Tibial nerve (tissue), 4 donors: ENCODE results near the gene AGRP. TPM values are rescaled to one million over a fixed set of nuclear protein-coding genes. Genes with fewer than 3 reads are reported as not detected.

Experiments used
- DNase-seq, 2 donors: peaks; one replicate each; pipeline ENCODE4 v3.0.0-alpha.2; 2019; ENCODE audit warnings: low spot score in 2 of 2
- H3K27ac ChIP-seq, 4 donors: fragments of 200-600 bp; sonication (generic) in 3 of 4; one replicate each; pipeline ENCODE4 v1.5.1; 2017 to 2019; ENCODE audit warnings: mild to moderate bottlenecking in 1 of 4
- H3K27me3 ChIP-seq, 2 donors: fragments of 200-600 bp; sonication (generic) in 1 of 2; one replicate each; pipeline versions ENCODE4 v1.5.1 to v1.6.0; 2017 to 2019
- H3K36me3 ChIP-seq, 3 donors: fragments of 200-600 bp; sonication (generic); one replicate each; pipeline ENCODE4 v1.5.1; 2018 to 2019
- H3K4me1 ChIP-seq, 4 donors: fragments of 200-600 bp; sonication (generic) in 3 of 4; one replicate each; pipeline ENCODE4 v1.5.1; 2017 to 2019
- H3K4me3 ChIP-seq, 4 donors: fragments of 200-600 bp; sonication (generic) in 3 of 4; one replicate each; pipeline ENCODE4 v1.5.1; 2017 to 2019; ENCODE audit warnings: mild to moderate bottlenecking in 1 of 4, moderate library complexity in 1 of 4
- H3K9me3 ChIP-seq, 4 donors: fragments of 200-600 bp; sonication (generic) in 3 of 4; one replicate each; pipeline ENCODE4 v1.5.1; 2017 to 2019
- EP300 ChIP-seq, 2 donors: sonication (generic); formaldehyde crosslinking; IDR thresholded peaks; one replicate each; pipeline ENCODE4 v1.6.1; 2017; ENCODE audit warnings: antibody characterized with exemption in 2 of 2, mild to moderate bottlenecking in 1 of 2
- POLR2A ChIP-seq, 2 donors: fragments of 450-650 bp; IDR thresholded peaks; one replicate each; pipeline ENCODE4 v1.6.1; 2017; ENCODE audit warnings: antibody characterized with exemption in 2 of 2, mild to moderate bottlenecking in 2 of 2, moderate library complexity in 2 of 2
- WGBS, 2 donors: methylation state at CpG; one replicate each; pipeline ENCODE4 v1.1.5; 2018; 5-methylcytosine and 5-hydroxymethylcytosine counted together
- total RNA-seq, 4 donors: library from RNA; depleted of rRNA; stranded (reverse); fragments of >200 nt; gene quantifications; one replicate each; pipeline ENCODE4 v1.1.0, GENCODE V29; 2016
- TF ChIP-seq, protein P1 (sequence below), 5 experiments: fragments of 200-600 bp in 3 of 5; fragments of 450-650 bp in 2 of 5; sonication (generic) in 3 of 5; IDR thresholded peaks; one replicate each; pipeline ENCODE4 v1.5.1; 2016 to 2019; ENCODE audit warnings: antibody characterized with exemption in 5 of 5, mild to moderate bottlenecking in 3 of 5, moderate library complexity in 2 of 5

Gene AGRP
- total RNA-seq, 4 donors from 2014 or later: not detected

- peaks cover 8 to 92% (median 72%) of the 10 kb centered on the region in 4 donors for H3K4me1 ChIP-seq
- peak overlapping the region in 3 of 4 donors; percentile 6 to 81 (median 36) for H3K27ac ChIP-seq
- H3K9me3 ChIP-seq: no peaks in the 10 kb centered on the region
- no peak for DNase-seq
- 79 to 83% methylated on average over 8 of the region's 8 CpGs for WGBS, 2 donors
- H3K4me3 ChIP-seq: no peak overlapping the region
- TF ChIP-seq POLR2A (IDR thresholded peaks at IDR 0.05) (no peak), EP300 (IDR thresholded peaks at IDR 0.05) (no peak)
- TF ChIP-seq, protein P1, sequence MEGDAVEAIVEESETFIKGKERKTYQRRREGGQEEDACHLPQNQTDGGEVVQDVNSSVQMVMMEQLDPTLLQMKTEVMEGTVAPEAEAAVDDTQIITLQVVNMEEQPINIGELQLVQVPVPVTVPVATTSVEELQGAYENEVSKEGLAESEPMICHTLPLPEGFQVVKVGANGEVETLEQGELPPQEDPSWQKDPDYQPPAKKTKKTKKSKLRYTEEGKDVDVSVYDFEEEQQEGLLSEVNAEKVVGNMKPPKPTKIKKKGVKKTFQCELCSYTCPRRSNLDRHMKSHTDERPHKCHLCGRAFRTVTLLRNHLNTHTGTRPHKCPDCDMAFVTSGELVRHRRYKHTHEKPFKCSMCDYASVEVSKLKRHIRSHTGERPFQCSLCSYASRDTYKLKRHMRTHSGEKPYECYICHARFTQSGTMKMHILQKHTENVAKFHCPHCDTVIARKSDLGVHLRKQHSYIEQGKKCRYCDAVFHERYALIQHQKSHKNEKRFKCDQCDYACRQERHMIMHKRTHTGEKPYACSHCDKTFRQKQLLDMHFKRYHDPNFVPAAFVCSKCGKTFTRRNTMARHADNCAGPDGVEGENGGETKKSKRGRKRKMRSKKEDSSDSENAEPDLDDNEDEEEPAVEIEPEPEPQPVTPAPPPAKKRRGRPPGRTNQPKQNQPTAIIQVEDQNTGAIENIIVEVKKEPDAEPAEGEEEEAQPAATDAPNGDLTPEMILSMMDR (IDR thresholded peaks at IDR 0.05): no peak
- no peaks in the 10 kb centered on the region for H3K27me3 ChIP-seq
- H3K36me3 ChIP-seq: no peaks in the 10 kb centered on the region
Observed at GRCh38 chr16:67461600-67462278, 21.6 kb downstream of the AGRP start.

DNA sequence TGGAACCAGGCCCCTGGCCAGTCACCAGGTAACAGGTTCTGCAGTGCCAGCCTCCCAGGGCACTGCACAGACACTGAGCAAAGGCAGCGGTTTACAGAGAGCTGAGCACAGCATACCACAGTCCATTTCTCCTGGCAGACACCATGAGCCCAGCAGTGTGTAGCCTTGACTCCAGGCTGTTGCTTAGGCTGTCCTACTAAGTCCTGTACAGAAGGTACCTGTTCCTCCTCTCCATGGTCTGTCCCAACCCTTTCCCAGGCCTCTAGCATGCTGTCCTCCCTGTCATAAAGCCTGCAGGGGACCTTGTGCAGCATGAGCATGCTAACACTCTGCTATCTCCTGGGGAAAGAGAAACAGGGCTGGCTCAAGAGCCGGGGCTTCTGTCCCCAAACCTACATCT lies 22.4 kb downstream of the AGRP start:
- Histone ChIP-seq H3K27ac (peak overlapping the region in 3 of 4 donors; percentile 78 to 81 (median 78)), H3K4me3 (no peak overlapping the region), H3K9me3 (no peaks in the 10 kb centered on the region), H3K27me3 (no peaks in the 10 kb centered on the region), H3K4me1 (peaks cover 8 to 98% (median 79%) of the 10 kb centered on the region in 4 donors), H3K36me3 (no peaks in the 10 kb centered on the region)
- no peak for TF ChIP-seq POLR2A (IDR thresholded peaks at IDR 0.05)
- TF ChIP-seq EP300 (IDR thresholded peaks at IDR 0.05): no peak
- TF ChIP-seq, protein P1 (IDR thresholded peaks at IDR 0.05): no peak
- 71 to 95% methylated on average over 2 of the region's 2 CpGs for WGBS, 2 donors
- DNase-seq: no peak

GRCh38 chr16:67460168-67460567 lies 23.2 kb downstream of the AGRP start:
- H3K9me3 ChIP-seq: no peaks in the 10 kb centered on the region
- H3K36me3 ChIP-seq: no peaks in the 10 kb centered on the region
- no peaks in the 10 kb centered on the region for H3K27me3 ChIP-seq
- 64 to 76% methylated on average over 4 to 5 of the region's 5 CpGs for WGBS, 2 donors
- no peak for TF ChIP-seq EP300 (IDR thresholded peaks at IDR 0.05)
- TF ChIP-seq, protein P1 (IDR thresholded peaks at IDR 0.05): no peak
- no peak for TF ChIP-seq POLR2A (IDR thresholded peaks at IDR 0.05)
- H3K4me3 ChIP-seq: no peak overlapping the region
- peak overlapping the region; percentile 23 to 81 (median 78) for H3K27ac ChIP-seq
- H3K4me1 ChIP-seq: peaks cover 8 to 92% (median 75%) of the 10 kb centered on the region in 4 donors
- no peak for DNase-seq

DNA sequence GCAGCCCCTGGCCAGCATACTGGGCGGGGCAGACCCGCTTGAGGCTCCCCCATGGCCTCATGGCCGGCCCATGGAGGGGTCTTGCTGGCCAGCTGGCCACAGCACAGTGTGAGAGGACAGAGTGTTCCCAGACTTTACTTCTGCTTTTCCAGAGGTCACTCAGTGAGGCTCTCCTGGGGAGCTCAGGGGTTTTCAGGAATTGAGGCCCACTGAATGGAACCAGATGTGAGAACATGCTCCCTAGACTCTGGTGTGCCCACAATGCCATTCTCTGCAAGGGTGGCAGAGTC lies 23.5 kb downstream of the AGRP start:
- TF ChIP-seq EP300 (IDR thresholded peaks at IDR 0.05) (peak in 1 of 2 donors; percentile 62), POLR2A (IDR thresholded peaks at IDR 0.05) (no peak)
- Histone ChIP-seq H3K27ac (peak overlapping the region; percentile 23 to 81 (median 78)), H3K4me3 (no peak overlapping the region), H3K36me3 (no peaks in the 10 kb centered on the region), H3K9me3 (no peaks in the 10 kb centered on the region), H3K27me3 (no peaks in the 10 kb centered on the region), H3K4me1 (peaks cover 8 to 93% (median 73%) of the 10 kb centered on the region in 4 donors)
- peak in 1 of 2 donors; percentile 40 for DNase-seq
- WGBS, 2 donors: 17 to 42% methylated on average over 2 to 3 of the region's 3 CpGs

- H3K27me3 ChIP-seq: no peaks in the 10 kb centered on the region
- TF ChIP-seq, protein P1 (IDR thresholded peaks at IDR 0.05): no peak
- TF ChIP-seq EP300 (IDR thresholded peaks at IDR 0.05) (no peak), POLR2A (IDR thresholded peaks at IDR 0.05) (no peak)
- peak overlapping the region in 1 of 4 donors; percentile 17 for H3K4me3 ChIP-seq
- no peaks in the 10 kb centered on the region for H3K9me3 ChIP-seq
- H3K4me1 ChIP-seq: peaks cover 8 to 91% (median 70%) of the 10 kb centered on the region in 4 donors
- peak overlapping the region; percentile 23 to 81 (median 78) for H3K27ac ChIP-seq
- whole genome bisulfite sequencing, 2 donors: 8 to 17% methylated on average over 4 to 6 of the region's 7 CpGs
- no peak for DNase-seq
- no peaks in the 10 kb centered on the region for H3K36me3 ChIP-seq
Observed at GRCh38 chr16:67459066-67459860, 24.1 kb downstream of the AGRP start.
